ENCODE measurements around the gene SNCAIP. TPM values are rescaled to one million over a fixed set of nuclear protein-coding genes. Genes with fewer than 3 reads are reported as not detected.
"Not testable (repeated sequence)": the region's sequence is repeated elsewhere in the genome, so short reads cannot be mapped to it uniquely, and the experiment has no call there.

The SNCAIP gene
- total RNA-seq, 4 donors from 2014 or later = 0.57 to 12.4 (median 1.7) TPM

DNA sequence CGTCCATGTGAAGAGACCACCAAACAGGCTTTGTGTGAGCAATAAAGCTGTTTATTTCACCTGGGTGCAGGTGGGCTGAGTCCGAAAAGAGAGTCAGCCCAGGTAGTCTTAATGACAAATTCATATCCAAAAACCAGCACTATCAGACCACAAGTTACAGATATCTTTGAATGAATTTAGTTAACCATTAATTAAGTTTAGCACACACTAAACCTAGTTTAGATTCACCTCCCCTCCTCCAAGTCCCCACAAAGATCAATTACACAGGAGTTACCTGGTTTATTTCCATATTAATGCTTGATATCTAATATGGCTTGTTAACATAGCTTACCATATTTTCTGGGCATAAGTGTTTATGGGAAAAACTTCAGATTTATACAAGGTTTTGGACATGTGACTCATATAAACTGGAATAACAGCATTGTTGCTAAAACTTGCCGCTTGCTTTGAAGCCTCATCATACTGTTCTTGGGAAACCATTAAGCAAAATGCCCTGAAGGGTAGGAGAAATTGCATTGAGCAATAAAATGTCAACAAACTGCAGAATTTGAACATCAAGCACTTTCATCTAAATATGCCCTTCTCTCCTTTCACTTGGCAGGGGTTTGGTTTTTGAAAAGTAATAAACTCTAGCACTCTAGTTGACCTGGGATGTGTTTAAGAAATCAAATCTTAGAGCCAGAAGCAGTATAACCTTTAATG lies 166.9 kb downstream of the SNCAIP start:
- no peak for DNase-seq
- Histone ChIP-seq H3K4me3 (peak overlapping the region in 2 of 4 donors; percentile 14 to 52), H3K27me3 (no peaks in the 10 kb centered on the region), H3K4me1 (peaks cover 0 to 6% (median 1%) of the 10 kb centered on the region in 4 donors), H3K36me3 (no peaks in the 10 kb centered on the region), H3K9me3 (no peaks in the 10 kb centered on the region), H3K27ac (peak overlapping the region in 2 of 4 donors; percentile 15 to 73)
- TF ChIP-seq, protein P1, sequence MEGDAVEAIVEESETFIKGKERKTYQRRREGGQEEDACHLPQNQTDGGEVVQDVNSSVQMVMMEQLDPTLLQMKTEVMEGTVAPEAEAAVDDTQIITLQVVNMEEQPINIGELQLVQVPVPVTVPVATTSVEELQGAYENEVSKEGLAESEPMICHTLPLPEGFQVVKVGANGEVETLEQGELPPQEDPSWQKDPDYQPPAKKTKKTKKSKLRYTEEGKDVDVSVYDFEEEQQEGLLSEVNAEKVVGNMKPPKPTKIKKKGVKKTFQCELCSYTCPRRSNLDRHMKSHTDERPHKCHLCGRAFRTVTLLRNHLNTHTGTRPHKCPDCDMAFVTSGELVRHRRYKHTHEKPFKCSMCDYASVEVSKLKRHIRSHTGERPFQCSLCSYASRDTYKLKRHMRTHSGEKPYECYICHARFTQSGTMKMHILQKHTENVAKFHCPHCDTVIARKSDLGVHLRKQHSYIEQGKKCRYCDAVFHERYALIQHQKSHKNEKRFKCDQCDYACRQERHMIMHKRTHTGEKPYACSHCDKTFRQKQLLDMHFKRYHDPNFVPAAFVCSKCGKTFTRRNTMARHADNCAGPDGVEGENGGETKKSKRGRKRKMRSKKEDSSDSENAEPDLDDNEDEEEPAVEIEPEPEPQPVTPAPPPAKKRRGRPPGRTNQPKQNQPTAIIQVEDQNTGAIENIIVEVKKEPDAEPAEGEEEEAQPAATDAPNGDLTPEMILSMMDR (IDR thresholded peaks at IDR 0.05) = no peak
- TF ChIP-seq POLR2A (IDR thresholded peaks at IDR 0.05) = no peak

DNA sequence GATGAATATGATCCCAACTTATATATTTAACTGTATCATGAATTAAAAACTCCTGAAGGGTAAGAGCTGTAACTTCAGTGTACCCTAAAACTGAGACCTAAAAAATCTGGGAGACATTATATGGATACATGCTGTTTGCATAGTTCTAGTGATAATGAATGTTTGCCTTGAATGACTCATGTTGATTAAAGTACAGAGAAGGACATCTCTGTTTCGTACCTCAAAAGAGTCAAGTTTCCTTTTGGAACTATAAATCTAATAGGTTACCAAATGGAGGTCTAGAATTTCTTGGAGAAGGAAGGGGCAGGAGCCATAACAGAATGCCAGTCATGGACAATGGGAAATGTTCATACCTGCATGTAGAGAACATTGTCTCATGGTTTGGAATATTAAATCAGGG lies 168.1 kb downstream of the SNCAIP start:
- TF ChIP-seq, protein P1 (IDR thresholded peaks at IDR 0.05) = no peak
- no peak for TF ChIP-seq POLR2A (IDR thresholded peaks at IDR 0.05)
- Histone ChIP-seq H3K4me3 (no peak overlapping the region), H3K27ac (peak overlapping the region in 1 of 4 donors; percentile 62), H3K27me3 (no peaks in the 10 kb centered on the region), H3K36me3 (no peaks in the 10 kb centered on the region), H3K9me3 (no peaks in the 10 kb centered on the region), H3K4me1 (peaks cover 0 to 6% (median 1%) of the 10 kb centered on the region in 4 donors)
- no peak for DNase-seq

DNA sequence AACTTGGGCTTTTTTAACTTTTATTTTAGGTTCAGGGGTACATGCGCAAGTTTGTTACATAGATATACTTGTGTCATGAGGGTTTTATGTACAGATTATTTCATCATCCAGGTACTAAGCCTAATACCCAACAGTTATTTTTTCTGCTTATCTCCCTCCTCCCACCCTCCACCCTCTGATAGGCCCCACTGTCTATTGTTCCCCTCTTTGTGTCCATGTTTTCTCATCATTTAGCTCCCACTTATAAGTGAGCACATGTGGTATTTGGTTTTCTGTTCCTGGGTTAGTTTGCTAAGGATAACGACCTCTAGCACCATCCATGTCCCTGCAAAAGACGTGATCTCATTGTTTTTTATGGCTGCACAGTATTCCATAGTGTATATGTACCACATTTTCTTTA lies 172.1 kb downstream of the SNCAIP start:
- DNase-seq = no peak
- no peak for TF ChIP-seq POLR2A (IDR thresholded peaks at IDR 0.05)
- TF ChIP-seq, protein P1 (IDR thresholded peaks at IDR 0.05) = no peak
- no peaks in the 10 kb centered on the region for H3K9me3 ChIP-seq

DNA sequence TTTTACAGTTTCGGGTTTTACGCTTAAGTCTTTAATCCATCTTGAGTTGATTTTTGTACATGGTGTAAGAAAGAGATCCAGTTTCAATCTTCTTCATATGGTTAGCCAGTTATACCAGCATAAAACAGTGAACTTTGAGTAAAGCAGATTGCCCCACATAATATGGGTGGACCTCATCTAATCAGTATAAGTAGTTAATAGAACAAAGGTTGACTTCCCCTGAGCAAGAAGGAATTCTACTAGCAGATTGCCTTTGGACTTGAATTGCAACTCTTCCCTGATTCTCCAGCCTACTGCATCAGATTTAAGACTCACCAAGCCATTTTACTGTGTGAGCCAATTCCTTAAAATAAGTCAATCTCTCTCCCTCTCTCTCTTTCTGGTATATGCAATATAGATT lies 173.2 kb downstream of the SNCAIP start:
- Histone ChIP-seq H3K4me3 (no peak overlapping the region), H3K27ac (peak overlapping the region in 2 of 4 donors; percentile 60 to 78), H3K4me1 (no peaks in the 10 kb centered on the region), H3K9me3 (no peaks in the 10 kb centered on the region), H3K36me3 (no peaks in the 10 kb centered on the region), H3K27me3 (no peaks in the 10 kb centered on the region)
- no peak for DNase-seq
- TF ChIP-seq POLR2A (IDR thresholded peaks at IDR 0.05) = no peak
- TF ChIP-seq, protein P1 (IDR thresholded peaks at IDR 0.05) = no peak

More for the DNA sequence above, 172.1 kb downstream of the SNCAIP start:
- Histone ChIP-seq H3K27ac (no peak overlapping the region), H3K4me1 (peaks cover 0 to 6% (median 1%) of the 10 kb centered on the region in 4 donors), H3K36me3 (no peaks in the 10 kb centered on the region), H3K27me3 (no peaks in the 10 kb centered on the region), H3K4me3 (no peak overlapping the region)

DNA sequence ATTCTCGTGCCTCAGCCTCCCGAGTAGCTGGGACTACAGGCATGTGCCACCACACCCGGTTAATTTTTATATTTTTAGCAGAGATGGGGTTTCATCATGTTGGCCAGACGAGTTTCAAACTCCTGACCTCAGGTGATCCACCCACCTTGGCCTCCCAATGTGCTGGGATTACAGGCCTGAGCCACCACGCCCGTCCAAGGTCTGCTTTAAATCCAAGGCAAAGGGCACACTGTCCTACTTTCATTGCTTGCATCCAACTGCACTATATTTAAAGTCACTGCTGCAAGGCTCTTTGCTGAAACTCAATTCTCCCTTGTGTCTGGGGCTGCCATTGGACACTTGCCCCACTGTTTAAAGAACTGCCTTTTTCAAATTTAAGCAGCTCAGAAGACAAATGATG lies 174.6 kb downstream of the SNCAIP start:
- peak overlapping the region in 2 of 4 donors; percentile 55 to 60 for H3K27ac ChIP-seq
- H3K27me3 ChIP-seq, H3K4me1 ChIP-seq, H3K9me3 ChIP-seq, H3K4me3 ChIP-seq, H3K36me3 ChIP-seq: not testable (repeated sequence)
- DNase-seq = peak in 2 of 3 donors; percentile 71 to 83

DNA sequence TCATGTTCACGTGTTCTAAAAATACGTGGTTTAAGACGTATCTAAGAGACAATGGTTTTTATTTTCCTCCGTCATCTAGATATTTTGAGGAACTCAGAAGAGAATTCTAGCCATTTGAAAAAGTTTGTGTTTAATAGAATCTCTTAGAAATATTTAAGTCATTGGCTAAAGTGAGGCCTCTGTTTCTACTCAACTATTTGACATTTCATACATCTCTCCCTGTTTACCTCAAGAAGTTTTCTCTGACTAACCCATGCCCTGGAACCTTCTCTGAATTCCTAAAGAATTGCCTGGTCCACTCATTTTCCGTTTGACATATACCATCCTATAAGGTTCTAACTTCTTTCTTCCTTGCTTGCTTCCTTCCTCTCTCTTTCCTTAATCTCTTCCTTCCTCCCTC lies 178.7 kb downstream of the SNCAIP start:
- H3K9me3 ChIP-seq = no peaks in the 10 kb centered on the region
- no peak for DNase-seq
- no peak overlapping the region for H3K4me3 ChIP-seq
- no peaks in the 10 kb centered on the region for H3K27me3 ChIP-seq
- peaks cover 0 to 7% (median 0%) of the 10 kb centered on the region in 4 donors for H3K4me1 ChIP-seq
- no peak overlapping the region for H3K27ac ChIP-seq
- no peaks in the 10 kb centered on the region for H3K36me3 ChIP-seq
- TF ChIP-seq, protein P1 (IDR thresholded peaks at IDR 0.05) = no peak
- no peak for TF ChIP-seq POLR2A (IDR thresholded peaks at IDR 0.05)
